HepG2 (cell line): Measurements from ENCODE around the gene TAS1R3. TPM values are rescaled to one million over a fixed set of nuclear protein-coding genes. Genes with fewer than 3 reads are reported as not detected.
A peak's percentile ranks its signal among the peaks of the same experiment; 100 is the strongest.

Experiments
- HOXA3 ChIP-seq: sonication (generic); formaldehyde crosslinking; IDR thresholded peaks from 2 replicates; pipeline ENCODE4 v1.5.0; 2020; ENCODE audit warnings: missing genetic modification reagents
- MXI1 ChIP-seq: IDR thresholded peaks from 3 replicates; pipeline ENCODE4 v1.6.1; 2012; ENCODE audit warnings: low read depth, low read length, inconsistent platforms, borderline replicate concordance
- PBX3 ChIP-seq: sonication (generic); formaldehyde crosslinking; IDR thresholded peaks from 2 replicates; pipeline ENCODE4 v1.8.1; 2023; ENCODE audit warnings: missing genetic modification reagents, inconsistent platforms, borderline replicate concordance
- THRA ChIP-seq: sonication (generic); formaldehyde crosslinking; IDR thresholded peaks from 2 replicates; pipeline ENCODE4 v1.4.0; 2020; ENCODE audit warnings: missing genetic modification reagents, borderline replicate concordance
- ZMYM2 ChIP-seq: sonication (generic); formaldehyde crosslinking; IDR thresholded peaks from 2 replicates; pipeline ENCODE4 v1.8.0; 2022; ENCODE audit warnings: mild to moderate bottlenecking, missing genetic modification reagents
- ZNF558 ChIP-seq: sonication (generic); formaldehyde crosslinking; IDR thresholded peaks from 2 replicates; pipeline ENCODE4 v1.9.0; 2022; ENCODE audit warnings: mild to moderate bottlenecking, missing genetic modification reagents, borderline replicate concordance
- ZNF605 ChIP-seq: sonication (generic); formaldehyde crosslinking; IDR thresholded peaks from 2 replicates; pipeline ENCODE4 v1.8.0; 2022; ENCODE audit warnings: mild to moderate bottlenecking, missing genetic modification reagents
- polyA plus RNA-seq, 8 experiments: library from polyadenylated mRNA; depleted of rRNA in 3 of 8; stranded (reverse) in 7 of 8; unstranded in 1 of 8; fragments of >200 nt; fragmentation: Illumina TruSeq in 4 of 8; extraction: Trizol in 4 of 8; gene quantifications; 2 replicates each; pipeline versions ENCODE4 v1.2.1 to v1.2.3, GENCODE V29; 2011 to 2016; ENCODE audit warnings: low read depth in 4 of 8, missing spikeins in 1 of 8, mixed read lengths in 1 of 8; ENCODE audit not compliant: insufficient read depth in 1 of 8
- total RNA-seq, 5 experiments: library from RNA; depleted of rRNA; stranded (reverse); fragments of >200 nt; fragmentation: Illumina TruSeq; extraction: Trizol; gene quantifications; 2 replicates each; pipeline ENCODE4 v1.2.3, GENCODE V29; 2016; ENCODE audit warnings: low read depth in 1 of 5
- TF ChIP-seq, protein P1 (sequence below): sonication (generic); formaldehyde crosslinking; IDR thresholded peaks from 2 replicates; pipeline ENCODE4 v1.9.0; 2021; ENCODE audit warnings: mild to moderate bottlenecking, missing genetic modification reagents

TAS1R3 gene
- total and polyA plus RNA-seq, 2 of the 13 experiments (the other 11 are each of a cell fraction or from before 2014, with no cell fraction given), result 0.13 to 0.15 TPM

GRCh38 chr1:1334835-1335234, 3.8 kb downstream of the TAS1R3 start (continued):
- peak; percentile 51; the same call in 1 of the 2 replicates for TF ChIP-seq THRA (CRISPR knock-in tag)
- TF ChIP-seq MXI1, result peak; percentile 40; the same call in 1 of the 3 replicates
- peak; percentile 47; the same call in 1 of the 2 replicates for TF ChIP-seq ZNF558 (CRISPR knock-in tag)
- no peak for TF ChIP-seq ZMYM2 (CRISPR knock-in tag)
- TF ChIP-seq PBX3 (CRISPR knock-in tag), result no peak
- peak; percentile 74; the same call in 1 of the 2 replicates for TF ChIP-seq ZNF605 (CRISPR knock-in tag)
- TF ChIP-seq, protein P1, sequence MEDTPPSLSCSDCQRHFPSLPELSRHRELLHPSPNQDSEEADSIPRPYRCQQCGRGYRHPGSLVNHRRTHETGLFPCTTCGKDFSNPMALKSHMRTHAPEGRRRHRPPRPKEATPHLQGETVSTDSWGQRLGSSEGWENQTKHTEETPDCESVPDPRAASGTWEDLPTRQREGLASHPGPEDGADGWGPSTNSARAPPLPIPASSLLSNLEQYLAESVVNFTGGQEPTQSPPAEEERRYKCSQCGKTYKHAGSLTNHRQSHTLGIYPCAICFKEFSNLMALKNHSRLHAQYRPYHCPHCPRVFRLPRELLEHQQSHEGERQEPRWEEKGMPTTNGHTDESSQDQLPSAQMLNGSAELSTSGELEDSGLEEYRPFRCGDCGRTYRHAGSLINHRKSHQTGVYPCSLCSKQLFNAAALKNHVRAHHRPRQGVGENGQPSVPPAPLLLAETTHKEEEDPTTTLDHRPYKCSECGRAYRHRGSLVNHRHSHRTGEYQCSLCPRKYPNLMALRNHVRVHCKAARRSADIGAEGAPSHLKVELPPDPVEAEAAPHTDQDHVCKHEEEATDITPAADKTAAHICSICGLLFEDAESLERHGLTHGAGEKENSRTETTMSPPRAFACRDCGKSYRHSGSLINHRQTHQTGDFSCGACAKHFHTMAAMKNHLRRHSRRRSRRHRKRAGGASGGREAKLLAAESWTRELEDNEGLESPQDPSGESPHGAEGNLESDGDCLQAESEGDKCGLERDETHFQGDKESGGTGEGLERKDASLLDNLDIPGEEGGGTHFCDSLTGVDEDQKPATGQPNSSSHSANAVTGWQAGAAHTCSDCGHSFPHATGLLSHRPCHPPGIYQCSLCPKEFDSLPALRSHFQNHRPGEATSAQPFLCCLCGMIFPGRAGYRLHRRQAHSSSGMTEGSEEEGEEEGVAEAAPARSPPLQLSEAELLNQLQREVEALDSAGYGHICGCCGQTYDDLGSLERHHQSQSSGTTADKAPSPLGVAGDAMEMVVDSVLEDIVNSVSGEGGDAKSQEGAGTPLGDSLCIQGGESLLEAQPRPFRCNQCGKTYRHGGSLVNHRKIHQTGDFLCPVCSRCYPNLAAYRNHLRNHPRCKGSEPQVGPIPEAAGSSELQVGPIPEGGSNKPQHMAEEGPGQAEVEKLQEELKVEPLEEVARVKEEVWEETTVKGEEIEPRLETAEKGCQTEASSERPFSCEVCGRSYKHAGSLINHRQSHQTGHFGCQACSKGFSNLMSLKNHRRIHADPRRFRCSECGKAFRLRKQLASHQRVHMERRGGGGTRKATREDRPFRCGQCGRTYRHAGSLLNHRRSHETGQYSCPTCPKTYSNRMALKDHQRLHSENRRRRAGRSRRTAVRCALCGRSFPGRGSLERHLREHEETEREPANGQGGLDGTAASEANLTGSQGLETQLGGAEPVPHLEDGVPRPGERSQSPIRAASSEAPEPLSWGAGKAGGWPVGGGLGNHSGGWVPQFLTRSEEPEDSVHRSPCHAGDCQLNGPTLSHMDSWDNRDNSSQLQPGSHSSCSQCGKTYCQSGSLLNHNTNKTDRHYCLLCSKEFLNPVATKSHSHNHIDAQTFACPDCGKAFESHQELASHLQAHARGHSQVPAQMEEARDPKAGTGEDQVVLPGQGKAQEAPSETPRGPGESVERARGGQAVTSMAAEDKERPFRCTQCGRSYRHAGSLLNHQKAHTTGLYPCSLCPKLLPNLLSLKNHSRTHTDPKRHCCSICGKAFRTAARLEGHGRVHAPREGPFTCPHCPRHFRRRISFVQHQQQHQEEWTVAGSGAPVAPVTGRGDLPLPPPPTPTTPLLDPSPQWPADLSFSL (CRISPR knock-in tag), result no peak
- 0 out of 2 replicates have a peak, but pooled peaks have one; percentile 21 for TF ChIP-seq HOXA3 (CRISPR knock-in tag)
